Measurements from ENCODE around the gene ARHGAP42. TPM values are rescaled to one million over a fixed set of nuclear protein-coding genes. Genes with fewer than 3 reads are reported as not detected.

The ARHGAP42 gene
- polyA plus RNA-seq, 3 donors = 24.8 to 28.9 (median 25.1) TPM

DNA sequence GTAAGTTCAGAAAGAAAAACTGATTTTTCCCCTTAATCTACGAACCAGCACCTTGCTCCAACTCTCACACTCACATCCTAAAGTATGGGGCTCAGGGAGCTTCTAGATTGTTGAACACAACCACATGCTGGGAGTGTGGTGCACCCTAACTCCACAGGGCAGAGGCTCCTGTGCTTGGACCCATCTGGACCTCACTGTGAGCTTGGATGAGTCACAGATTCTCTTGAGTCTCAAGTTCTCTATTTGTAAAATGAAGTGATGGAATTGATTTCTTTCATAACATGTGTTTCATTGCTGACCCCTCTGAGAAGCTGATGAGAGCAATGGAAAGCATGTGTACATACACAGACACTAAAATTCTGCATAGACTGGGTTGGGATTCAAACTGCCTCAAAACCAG, 332.8 kb downstream of the ARHGAP42 start:
- no peak for DNase-seq

DNA sequence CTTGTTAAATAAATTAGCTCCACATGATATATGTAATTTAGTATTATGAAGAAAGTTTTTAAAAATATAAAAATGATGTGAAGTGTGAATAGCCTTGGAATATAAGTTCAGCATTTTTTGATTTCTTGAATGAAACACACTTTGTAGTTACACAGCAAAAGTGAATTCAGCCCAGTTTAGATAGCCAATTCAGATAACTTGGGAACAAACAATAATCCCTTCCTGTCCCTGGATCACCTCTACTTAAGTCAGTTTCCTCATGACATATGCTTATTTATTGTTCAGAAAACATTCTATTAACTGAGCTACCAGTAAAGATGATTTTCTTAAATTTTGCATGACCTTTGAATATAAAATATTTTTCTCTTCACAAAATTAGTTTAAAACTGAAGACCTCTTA, 335.2 kb downstream of the ARHGAP42 start:
- no peak for DNase-seq

DNA sequence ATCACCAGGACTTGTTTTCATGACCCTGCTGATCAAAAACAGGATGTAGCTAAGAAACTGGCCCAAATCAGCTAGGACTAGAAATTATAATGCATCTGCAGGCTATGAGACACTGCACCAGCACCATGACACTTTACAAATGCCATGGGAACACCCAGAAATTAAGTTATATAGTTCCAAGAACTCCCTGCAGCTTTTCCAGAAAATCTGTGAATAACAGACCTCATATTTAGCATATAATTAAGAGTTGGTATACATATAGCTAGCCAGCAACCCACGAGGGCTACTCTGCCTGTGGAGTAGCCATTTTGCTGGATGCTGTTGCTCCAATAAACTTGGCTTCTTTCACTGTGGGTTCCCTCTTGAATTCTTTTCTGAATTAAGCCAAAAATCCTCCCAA, 341.6 kb downstream of the ARHGAP42 start:
- no peak for DNase-seq

DNA sequence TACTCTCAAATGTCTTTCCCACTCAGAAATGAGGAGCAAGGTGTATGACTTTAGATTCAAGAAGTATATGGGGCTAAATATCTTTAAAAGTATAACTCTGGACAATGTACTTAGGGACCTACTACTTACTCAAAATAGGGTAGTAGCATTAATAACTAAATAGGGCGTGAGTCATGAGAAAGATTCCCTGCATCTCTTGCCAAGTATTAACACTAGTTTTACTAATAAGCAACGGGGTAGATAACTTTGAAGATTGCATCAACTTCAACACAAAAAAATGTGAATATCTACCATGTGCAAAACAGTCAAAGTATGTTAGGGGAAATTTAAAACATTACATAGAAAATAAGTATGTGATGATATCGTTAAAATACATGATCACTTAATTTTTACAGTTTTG, 342.9 kb downstream of the ARHGAP42 start:
- DNase-seq = no peak

DNA sequence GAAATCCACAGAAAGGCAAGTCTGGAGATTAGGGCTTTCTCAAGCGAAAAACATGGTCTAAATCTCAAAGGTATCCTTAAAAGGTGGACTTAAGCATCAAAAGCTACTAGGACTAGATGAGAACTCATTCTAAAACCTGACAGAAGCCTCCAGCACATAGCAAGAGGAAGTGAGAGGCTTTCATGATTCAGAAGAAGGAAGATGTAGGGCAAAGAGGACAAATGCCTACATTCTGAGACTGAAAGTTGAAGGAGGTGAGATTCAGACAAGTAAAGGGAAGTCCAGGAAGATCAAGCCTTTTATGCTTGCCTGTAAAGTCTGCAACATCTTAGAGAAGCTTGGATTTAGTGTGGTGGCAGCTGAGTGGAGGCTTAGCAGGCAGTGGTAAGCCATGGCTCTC, 343.6 kb downstream of the ARHGAP42 start:
- no peak for DNase-seq

DNA sequence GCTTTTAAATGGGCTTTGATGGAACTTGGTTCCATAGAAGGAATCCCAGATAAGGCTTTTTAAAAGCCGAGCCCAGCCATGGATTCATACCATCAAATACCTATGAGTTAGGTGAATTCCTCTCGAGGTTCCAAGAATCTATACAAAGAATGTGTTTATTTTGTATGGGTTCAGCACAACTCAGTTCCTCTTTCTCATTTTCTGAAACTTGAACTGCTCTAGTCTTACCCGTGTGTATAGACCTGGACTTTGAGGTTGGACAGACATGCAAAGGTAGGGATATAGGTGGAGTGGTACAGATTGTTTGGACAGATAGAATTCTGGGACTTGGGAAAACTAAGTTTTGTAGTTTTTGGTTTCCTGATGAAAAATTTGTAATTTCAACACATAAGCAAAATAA, 344.6 kb downstream of the ARHGAP42 start:
- DNase-seq = no peak

DNA sequence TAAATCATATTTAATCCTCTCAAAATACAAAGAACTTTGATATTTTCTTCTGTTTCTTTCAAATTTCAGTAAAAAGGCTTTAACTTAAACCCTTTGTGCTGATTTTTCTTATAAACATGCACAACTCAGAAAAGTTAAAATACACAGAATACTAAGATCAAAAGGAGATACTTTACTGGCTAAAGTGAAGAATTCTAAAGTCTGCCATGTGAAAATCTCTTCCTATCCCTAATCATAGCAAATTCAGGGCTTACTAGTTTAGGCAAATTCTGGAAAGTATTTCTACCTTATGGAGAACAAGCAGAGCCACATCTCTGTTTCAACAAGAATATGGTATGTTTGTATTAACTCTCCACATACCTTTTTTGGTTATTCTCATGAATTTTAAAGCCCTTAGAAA, 345.9 kb downstream of the ARHGAP42 start:
- no peak for DNase-seq

DNA sequence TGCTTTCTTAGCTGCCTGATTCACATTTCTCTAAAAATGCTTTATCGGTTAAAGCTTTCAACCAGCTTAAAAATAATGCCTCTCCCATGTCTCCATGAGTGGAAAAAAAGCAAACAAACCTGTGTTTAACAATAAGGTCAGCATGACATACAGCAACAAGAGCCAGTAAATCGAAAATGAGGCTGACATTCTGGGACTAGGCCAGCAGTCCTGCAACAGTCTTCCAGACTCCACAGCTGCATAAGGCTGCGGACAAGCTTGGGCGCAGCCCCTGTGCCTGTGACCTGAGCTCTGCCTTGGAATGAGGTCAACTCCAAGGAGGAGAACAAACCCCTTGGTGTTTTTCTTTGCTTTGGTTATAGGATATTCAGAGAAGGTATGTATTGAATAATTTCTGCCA, 347.0 kb downstream of the ARHGAP42 start:
- peak; percentile 29 for DNase-seq

DNA sequence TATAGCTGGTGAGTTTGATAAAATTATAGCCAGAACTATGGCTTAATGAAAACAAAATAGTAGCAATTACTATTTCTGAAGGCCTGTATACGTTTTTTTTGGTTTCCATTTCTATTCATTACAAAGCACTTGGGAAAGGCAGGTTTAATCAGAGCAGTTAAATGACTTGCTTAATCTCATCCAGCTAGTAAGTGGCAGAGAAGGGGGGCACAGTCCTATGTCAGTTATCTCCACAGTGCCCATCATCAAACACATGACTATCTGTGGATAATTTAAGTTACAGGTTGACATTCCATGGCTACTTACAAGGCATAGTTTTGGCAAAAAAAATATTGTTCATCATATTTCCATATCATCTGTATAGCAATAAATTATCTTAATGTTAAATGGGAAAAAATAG, 348.8 kb downstream of the ARHGAP42 start:
- DNase-seq = no peak
